GM19467 (cell line): ENCODE results near the gene TK2.
"Not testable (repeated sequence)": the region's sequence is repeated elsewhere in the genome, so short reads cannot be mapped to it uniquely, and the experiment has no call there.

Experiments used
- ATAC-seq: cut with Tn5 transposase; IDR thresholded peaks from one replicate; pipeline ENCODE4 v1.9.1; 2021; ENCODE audit warnings: mild to moderate bottlenecking, moderate library complexity; ENCODE audit not compliant: unreplicated experiment

The TK2 gene

DNA sequence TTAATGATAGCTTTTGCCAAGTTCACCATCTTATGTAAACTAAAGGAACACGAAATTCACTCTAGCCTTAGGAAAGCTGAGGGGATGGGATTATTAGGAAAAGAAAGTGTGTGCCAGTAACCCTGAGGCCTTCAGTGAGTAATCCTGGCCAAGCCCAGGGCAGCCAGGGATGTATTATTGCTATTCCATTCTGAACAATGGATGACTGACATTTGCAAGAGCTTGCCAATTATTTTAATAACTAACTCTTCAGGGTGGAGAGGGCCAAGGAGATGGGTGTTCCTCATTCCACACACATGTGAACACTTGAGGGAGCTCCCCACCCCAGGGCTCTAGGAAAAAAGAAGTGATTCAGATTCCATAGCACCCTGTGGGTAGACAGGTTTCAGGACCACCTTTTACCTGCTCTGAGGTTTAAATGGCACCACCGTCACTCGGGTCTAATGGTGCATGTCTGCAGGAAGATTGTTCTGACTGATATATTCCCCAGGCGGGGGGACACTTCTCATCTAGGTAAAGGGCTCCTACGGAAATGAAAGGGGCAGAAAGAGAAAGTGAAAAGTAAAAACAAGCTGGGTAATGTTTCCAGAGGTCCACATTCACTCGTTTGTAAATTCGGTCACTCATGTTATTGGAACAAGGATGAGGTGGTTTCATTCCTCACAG lies 41.5 kb downstream of the TK2 start:
- ATAC-seq, result no peak

DNA sequence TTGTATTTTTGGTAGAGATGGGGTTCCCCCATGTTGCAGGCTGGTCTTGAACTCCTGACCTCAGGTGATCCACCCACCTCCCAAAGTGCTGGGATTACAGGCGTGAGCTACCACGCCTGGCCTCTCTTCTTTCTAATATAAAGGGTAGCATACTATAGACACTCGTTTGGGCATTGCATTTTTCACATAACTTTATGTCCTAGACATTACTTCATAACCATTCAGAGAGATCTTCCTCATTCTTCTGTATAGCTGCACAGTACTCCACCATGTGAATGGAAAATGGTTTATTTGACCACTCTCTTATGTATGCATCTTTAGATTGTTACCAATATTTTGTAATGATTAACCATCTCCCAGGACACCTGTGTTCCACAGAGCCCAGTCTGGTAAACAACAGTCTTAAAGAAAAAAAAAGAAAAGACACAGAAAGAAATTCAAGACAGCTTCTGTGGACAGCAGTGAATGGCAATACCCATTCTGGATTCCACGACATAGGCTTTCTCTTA lies 42.1 kb downstream of the TK2 start:
- no peak for ATAC-seq

DNA sequence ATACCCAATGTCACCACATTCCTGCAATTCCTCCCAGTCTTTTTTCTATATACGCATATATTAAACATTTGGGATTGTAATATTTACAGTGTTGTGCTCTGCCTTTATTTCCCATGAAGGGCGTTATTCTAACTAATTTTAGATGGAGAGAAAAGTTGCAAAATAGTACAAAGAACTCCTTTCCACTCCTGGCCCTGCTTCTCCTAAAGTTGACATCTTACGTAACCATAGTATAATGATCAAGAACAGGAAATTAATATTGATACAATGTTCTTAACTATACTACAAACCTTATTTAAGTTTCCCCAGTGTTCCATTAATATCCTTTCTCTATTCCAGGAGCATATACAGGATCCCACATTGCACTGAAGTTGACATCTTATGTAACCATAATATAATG lies 46.3 kb downstream of the TK2 start:
- ATAC-seq, result no peak

DNA sequence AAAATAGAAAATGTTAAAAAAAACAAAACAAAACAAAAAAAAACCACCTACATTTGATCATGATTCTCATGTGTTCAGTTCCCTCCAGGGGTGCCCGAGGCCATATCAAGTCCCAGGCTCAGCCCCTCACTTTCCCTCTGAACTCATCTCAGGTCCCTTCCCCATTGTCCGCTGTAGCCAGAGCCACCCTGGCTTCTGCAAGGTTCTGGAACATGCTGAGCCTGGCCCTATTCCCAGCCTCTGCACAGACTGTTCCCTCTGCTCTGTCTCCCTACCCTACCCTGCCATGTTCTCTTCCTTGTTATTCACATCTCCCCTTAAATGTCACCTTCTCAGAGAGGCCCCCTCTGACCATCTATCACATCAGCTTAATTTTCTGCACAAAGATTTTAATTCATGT lies 46.9 kb downstream of the TK2 start:
- ATAC-seq, result no peak

DNA sequence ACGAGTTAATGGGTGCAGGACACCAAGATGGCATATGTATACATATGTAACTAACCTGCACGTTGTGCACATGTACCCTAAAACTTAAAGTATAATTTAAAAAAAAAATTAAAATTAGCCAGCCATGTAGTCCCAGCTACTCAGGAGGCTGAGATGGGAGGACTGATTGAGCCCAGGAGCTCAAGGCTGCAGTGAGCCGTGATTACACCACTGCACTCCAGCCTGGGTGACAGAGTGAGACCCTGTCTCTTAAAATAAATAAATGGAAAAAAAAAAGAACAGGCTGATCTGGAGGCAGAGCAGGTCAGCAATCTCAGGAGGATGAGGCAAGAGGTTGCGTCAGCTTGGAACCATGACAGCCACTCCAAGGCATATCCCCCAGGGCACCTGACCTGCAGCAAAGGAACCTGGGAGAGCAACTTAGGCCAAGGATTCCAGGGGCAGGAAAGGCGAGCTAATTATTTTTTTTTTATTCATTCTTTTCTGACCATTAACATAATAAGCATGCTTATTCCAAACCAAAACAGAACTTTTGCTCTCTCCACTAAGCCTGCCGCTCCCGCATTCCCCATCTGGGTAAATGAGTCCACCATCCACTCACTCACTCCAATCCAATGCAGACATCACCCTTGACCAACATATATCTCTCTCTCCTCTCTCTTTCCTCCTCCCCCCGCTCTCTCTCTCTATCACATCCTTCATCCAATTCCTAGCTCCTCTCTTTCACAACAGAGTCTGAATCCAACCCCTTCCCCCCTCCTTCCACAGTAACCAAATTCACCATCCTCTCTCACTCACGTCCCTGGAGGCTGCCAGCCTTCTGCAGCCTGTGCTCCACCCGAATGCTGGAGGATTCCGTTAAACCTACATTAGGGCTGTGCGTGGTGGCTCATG lies 47.7 kb downstream of the TK2 start:
- ATAC-seq, result no peak

DNA sequence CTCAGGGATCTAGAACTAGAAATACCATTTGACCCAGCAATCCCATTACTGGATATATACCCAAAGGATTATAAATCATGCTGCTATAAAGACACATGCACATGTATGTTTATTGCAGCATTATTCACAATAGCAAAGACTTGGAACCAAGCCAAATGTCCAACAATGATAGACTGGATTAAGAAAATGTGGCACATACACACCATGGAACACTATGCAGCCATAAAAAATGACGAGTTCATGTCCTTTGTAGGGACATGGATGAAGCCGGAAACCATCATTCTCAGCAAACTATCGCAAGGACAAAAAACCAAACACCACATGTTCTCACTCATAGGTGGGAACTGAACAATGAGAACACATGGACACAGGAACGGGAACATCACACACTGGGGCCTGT lies 48.4 kb downstream of the TK2 start:
- ATAC-seq, result not testable (repeated sequence)

DNA sequence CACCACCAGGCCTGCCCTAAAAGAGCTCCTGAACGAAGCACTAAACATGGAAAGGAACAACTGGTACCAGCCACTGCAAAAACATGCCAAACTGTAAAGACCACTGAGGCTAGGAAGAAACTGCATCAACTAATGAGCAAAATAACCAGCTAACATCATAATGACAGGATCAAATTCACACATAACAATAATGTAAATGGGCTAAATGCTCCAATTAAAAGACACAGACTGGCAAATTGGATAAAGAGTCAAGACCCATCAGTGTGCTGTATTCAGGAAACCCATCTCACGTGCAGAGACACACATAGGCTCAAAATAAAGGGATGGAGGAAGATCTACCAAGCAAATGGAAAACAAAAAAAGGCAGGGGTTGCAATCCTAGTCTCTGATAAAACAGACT lies 52.0 kb downstream of the TK2 start:
- ATAC-seq, result not testable (repeated sequence)

DNA sequence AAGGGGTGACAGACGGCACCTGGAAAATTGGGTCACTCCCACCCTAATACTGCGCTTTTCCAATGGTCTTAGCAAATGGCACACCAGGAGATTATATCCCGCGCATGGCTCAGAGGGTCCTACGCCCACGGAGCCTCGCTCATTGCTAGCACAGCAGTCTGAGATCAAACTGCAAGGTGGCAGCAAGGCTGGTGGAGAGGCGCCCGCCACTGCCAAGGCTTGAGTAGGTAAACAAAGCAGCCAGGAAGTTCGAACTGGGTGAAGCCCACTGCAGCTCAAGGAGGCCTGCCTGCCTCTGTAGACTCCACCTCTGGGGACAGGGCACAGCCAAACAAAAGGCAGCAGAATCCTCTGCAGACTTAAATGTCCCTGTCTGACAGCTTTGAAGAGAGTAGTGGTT lies 53.7 kb downstream of the TK2 start:
- not testable (repeated sequence) for ATAC-seq

DNA sequence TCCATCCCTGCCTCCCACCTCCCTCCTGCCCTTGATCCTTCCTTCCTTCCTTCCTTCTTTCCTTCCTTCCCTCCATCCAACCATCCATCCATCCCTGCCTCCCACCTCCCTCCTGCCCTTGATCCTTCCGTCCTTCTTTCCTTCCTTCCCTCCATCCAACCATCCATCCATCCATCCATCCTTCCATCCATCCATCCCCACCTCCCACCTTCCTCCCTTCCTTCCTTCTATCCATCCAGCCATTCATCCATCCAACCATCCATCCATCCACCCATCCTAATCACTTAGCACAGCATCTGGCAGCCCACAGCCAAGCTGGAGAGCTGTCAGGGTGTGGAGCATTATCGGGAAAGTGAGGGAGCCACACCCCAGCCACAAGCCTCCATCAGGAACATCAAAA lies 54.5 kb downstream of the TK2 start:
- ATAC-seq, result no peak

DNA sequence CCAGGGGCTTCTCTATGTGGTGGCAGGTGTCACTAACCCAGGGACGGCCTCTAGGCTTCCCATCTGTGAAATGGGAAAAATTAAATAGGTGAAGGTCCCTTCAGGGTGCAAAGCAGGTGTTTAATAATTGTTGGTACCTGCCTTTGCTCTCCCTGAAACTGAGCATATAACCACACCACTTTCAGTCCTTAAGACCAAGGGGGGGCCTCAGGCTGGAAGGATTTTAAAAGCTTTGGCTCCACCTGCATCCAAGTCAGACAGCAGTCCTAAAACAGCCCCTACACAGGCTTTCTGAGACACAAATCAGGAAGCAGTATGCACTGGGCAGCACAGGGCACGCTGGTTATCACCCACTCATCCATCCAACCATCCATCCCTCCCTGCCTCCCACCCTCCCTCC lies 55.0 kb downstream of the TK2 start:
- ATAC-seq, result no peak

DNA sequence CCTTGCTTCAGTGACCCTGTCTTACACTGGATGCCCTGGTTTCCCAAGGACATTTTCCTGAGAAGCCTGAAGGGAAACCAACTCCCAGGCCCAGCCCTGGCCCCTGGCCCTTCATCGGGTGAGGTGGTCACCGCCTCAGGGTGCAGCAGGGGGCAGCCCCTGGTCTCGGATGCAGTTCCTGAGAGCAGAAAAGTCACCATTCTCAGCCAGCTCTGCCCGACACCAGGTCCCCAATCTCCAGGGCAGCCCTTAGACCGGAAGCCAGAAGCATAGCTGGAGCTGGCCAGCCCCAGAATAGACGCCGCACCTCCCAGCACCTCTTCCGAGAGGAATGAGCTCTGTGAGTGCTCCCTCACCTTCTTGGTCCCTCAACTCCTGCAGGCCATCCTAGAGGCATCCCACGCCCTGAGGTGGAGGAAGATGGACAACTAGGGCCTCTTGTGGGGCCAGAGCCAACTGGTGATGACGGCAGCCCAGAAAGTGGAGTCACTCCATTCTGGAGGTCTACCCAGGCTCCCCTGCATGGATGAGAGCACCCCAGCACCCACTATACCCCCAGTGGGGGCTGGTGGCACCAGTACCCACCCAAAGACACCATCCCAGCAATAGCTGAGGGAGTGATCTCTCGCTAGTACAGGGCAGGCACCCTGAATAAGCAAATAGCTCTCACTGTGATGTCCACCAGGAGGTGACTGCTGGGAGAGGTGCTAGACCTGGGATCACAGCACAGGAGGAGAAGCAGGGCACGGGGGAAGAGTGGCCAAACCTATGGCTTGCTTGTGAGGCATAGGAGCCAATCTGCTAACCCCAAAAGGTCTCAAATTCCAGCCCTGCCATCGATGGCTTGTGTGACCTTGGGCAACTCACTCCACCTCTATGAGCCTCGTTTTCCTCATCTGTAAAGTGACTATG lies 56.2 kb downstream of the TK2 start:
- ATAC-seq, result no peak

DNA sequence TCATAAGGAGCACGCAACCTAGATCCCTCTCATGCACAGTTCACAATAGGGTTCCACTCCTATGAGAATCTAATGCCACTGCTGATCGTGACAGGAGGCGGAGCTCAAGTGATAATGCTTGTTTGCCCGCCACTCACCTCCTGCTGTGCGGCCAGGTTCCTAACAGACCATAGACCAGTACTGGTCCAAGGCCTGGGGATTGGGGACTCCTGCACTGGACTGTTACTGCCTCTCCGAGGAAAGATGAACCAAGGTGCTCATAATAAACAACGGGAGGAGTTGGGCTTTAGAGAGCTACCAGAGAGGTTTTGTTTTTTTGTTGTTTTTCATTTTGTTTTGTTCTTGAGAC lies 58.2 kb downstream of the TK2 start:
- ATAC-seq, result no peak

DNA sequence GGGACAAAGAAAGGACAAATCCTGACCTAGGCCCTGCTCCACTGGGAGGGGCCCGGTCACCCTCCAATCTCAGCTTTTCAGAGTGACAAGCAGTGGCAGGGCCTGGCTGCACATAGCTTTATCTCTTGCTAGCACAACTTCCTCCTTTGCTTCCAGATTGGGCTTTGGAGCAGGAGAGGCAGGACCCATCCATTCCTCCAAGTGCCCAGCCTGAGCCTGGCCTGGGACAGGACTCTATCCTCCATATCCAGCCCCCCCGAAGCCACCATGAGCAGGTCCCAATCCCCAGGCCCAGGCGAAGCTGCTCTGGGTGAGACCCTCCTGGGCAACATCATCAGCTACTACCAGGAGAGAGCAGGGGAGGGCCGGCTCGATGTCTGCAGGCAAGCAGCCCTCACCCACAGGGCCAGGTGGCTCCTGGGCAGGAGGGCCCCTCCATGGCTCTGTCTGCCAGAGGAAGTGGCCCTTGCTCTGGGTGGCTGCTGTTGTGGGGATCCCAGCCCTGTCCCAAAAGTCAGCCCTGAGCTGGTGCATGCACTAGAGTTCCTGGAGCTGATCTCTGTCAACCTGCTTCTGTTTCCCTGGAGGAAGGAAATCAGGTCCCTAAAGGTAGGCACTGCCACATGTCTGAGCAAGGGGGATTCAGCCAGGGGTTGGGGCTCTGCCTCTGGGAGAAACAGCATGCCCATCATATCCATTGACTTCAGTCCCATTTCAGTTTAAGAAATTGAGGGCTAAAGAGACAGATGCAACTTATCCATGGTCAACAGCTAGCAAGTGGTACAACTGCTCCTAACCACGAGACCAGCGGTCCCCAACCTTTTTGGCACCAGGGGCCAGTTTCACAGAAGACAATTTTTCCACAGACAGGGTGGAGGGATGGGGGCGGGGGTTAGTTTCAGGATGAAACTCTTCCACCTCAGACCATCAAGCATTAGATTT lies 58.9 kb downstream of the TK2 start:
- ATAC-seq, result no peak

DNA sequence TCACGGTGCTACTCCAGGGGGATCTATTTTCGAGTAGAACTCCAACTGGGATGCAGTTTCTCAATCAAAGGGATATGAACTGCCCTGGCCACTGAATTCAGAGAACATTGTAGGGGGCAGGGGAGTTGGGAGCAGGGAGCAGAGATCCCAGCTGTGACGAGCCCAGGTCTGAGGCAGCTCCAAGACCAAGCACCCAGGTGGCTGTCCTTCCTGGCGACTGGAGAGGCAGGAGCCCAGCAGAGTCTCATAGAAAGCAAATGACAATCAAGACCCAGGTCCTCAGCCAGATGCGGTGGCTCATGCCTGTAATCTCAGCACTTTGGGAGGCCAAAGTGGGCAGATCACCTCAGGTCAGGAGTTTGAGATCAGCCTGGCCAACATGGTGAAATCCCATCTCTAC lies 60.1 kb downstream of the TK2 start:
- ATAC-seq, result no peak

DNA sequence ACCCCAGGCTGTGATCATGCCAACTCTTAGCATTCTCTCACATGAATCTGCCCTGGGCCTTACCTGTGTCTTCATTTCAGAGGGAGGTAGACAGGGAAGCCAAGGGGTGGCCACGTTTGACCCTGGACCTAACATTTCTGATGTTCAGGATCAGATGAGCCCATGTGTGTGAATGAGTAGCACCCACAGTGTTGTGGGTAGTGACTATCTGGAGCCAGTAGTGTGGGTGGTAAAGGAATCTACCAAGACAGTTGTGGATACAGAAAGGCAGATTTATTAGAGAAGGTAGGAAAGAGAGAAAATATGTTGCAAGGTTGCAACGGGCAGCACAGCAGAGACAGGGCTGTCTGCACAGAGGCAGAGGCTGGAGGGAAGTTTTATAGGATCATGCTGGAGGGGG lies 60.5 kb downstream of the TK2 start:
- ATAC-seq, result no peak

DNA sequence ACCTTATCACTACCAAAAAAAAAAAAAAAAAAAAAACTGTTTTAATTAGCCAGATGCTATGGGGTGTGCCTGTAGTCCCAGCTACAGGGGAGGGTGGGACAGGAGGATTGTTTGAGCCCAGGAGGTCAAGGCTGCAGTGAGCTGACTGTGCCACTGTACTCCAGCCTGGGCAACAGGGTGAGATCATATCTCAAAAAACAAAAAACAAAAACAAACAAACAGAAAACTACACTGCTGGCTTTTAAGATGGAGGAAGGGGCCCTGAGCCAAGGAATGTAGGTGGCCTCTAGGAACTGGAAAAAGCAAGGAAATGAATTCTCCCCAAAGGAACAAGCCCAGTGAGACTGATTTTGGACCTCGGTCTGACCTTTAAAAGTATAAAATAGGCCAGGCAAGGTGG lies 61.4 kb downstream of the TK2 start:
- no peak for ATAC-seq

DNA sequence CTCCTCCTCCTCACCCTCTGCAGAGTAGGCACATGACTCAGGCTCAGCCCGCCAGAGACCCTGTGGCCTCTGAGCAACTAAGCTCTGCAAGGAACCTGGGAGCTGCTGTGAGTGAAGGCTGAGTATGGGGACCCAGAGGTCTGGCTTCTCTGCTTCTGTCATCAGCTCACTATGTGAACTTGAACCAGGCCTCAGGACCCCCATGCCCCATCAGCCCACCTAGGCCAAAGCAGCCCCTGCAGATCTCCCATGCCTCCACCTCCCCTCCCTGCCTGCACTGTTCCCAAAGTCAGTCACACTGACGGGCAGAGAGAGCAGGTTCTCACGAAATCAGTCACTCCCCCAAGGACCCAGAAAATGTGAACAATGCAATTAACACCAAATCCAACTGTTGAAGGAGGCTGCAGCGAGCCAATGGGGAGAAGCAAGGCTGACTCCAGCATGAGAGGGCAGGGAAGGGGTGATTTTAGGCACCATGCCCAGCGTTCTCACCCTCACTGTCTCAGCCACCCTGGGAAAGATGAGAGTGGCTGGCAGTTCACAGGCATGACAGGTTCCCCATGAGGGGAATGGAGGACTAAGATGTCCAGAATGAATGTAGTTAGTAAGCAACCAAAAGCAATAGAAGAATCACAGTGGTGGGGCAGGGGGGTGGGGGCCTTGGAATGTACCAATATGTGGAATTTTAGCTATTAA lies 62.2 kb downstream of the TK2 start:
- ATAC-seq, result no peak

DNA sequence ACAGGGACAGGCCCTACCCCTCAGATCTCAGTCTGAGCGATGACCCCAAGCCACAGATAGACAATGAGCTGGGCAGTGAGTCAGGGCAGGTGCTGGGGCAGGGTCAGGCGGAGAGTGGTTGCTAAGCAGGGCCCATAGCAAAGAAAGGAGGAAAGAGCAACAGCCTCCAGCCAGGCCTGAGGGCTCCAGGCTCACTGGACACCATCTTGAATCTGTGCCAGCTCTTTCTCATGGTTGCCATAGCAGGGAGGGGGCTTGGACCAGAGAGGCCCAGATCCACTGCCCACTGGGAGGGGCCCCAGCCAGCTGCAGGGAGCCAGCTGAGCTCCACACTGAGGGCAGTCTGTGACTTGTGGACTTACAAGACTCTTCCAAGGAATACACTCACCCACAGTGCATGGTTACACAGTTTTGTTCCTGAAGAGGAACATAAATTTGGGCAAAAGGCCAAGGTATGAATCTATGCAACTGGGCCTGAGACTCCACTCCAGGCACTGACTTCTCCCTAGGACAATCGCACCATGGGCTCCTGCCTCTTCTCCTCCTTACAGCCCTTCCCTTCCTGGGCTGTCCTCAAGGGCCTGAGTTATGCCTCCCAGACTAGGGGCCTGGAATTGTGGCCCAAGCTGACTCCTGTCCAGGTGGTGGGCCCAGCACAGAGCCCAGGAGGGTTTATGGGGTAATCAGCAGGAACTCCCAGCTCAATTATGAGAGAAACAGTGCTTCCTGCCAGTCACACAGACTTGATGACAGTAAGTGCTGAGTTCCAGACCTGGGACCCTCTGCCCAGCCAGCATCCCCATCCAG lies 62.9 kb downstream of the TK2 start:
- ATAC-seq, result no peak
